ENCODE data around the gene PRSS50. TPM values are rescaled to one million over a fixed set of nuclear protein-coding genes. Genes with fewer than 3 reads are reported as not detected.
"Not testable (repeated sequence)": the region's sequence is repeated elsewhere in the genome, so short reads cannot be mapped to it uniquely, and the experiment has no call there.

The PRSS50 gene
- total RNA-seq, 6 experiments from 2014 or later: 0.07 to 0.42 (median 0.13) TPM; not detected in 2

DNA sequence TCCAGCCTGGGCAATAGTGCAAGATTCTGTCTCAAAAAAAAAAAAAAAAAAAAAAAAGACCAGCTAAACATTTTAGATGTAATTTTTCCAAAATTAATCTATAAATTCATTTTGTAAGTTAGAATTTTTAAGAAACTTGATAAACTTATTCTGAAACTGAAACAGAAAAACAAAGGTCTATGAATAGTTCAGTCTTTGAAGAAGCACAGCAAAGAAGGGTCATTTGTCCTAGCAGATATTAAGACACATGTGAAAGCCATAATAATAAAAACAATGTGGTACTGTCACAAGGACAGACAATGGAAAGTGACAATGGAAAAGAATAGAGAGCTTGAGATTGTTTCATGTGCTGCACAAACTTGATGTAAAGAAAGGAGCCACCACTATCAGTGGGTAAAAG, 29.0 kb upstream of the PRSS50 start:
- Histone ChIP-seq H3K27ac (no peak overlapping the region), H3K4me1 (no peaks in the 10 kb centered on the region), H3K36me3 (no peaks in the 10 kb centered on the region), H3K4me3 (no peak overlapping the region), H3K27me3 (no peaks in the 10 kb centered on the region), H3K9me3 (no peaks in the 10 kb centered on the region)
- ATAC-seq: no peak
- no peak for DNase-seq
- TF ChIP-seq CTCF (IDR thresholded peaks at IDR 0.05) (no peak), POLR2A (IDR thresholded peaks at IDR 0.05) (no peak)
- intact Hi-C loops (cut with DNase I): no loop called here

- Histone ChIP-seq H3K27ac (no peak overlapping the region), H3K9me3 (no peaks in the 10 kb centered on the region), H3K4me3 (no peak overlapping the region), H3K36me3 (no peaks in the 10 kb centered on the region), H3K27me3 (no peaks in the 10 kb centered on the region), H3K4me1 (no peaks in the 10 kb centered on the region)
- 78% methylated on average over 6 of the region's 12 CpGs for WGBS (ENCODE audit: insufficient coverage, low coverage, low lambda C conversion rate, missing lambda C conversion rate)
- TF ChIP-seq POLR2A (IDR thresholded peaks at IDR 0.05) (no peak), CTCF (IDR thresholded peaks at IDR 0.05) (no peak)
- DNase-seq (no peak), ATAC-seq (peak in 1 of 4 donors; percentile 19)
- intact Hi-C loops (cut with DNase I): no loop called here
Observed at GRCh38 chr3:46742992-46743585, 25.4 kb upstream of the PRSS50 start.

DNA sequence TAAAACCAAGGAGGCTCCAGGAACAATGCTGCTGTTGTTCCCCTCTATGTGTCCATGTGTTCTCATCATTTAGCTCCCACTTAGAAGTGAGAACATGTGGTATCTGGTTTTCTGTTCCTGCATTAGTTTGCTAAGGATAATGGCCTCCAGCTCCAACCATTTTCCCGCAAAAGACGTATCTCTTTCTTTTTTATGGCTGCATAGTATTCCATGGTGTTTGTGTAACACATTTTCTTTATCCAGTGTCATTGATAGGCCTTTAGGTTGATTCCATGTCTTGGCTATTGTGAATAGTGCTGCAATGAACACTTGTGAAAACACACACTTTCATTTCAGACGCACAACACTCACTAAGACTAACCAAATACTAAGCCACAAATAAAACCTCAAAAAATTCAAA, 21.9 kb upstream of the PRSS50 start:
- H3K9me3 ChIP-seq; ATAC-seq; H3K4me3 ChIP-seq; DNase-seq; H3K27me3 ChIP-seq; H3K27ac ChIP-seq; intact Hi-C loops (cut with DNase I); H3K4me1 ChIP-seq; H3K36me3 ChIP-seq: not testable (repeated sequence)
- 91% methylated on average over 3 of the region's 3 CpGs for WGBS (ENCODE audit: insufficient coverage, low coverage, low lambda C conversion rate, missing lambda C conversion rate)

- H3K27ac ChIP-seq: no peak overlapping the region
- H3K4me3 ChIP-seq: no peak overlapping the region
- DNase-seq: no peak
- no peaks in the 10 kb centered on the region for H3K27me3 ChIP-seq
- no peaks in the 10 kb centered on the region for H3K4me1 ChIP-seq
- intact Hi-C loops (cut with DNase I): no loop called here
- no peaks in the 10 kb centered on the region for H3K36me3 ChIP-seq
- no peak for ATAC-seq
- H3K9me3 ChIP-seq: no peaks in the 10 kb centered on the region
- TF ChIP-seq POLR2A (IDR thresholded peaks at IDR 0.05) (no peak), CTCF (IDR thresholded peaks at IDR 0.05) (no peak)
- WGBS (ENCODE audit: insufficient coverage, low coverage, low lambda C conversion rate, missing lambda C conversion rate): 40% methylated on average over 3 of the region's 4 CpGs
Observed at GRCh38 chr3:46737329-46737731, 19.7 kb upstream of the PRSS50 start.

- no peak for DNase-seq
Observed at GRCh38 chr3:46736006-46736872, 18.6 kb upstream of the PRSS50 start.

More at GRCh38 chr3:46736006-46736872, 18.6 kb upstream of the PRSS50 start:
- no peaks in the 10 kb centered on the region for H3K9me3 ChIP-seq
- TF ChIP-seq POLR2A (IDR thresholded peaks at IDR 0.05) (no peak), CTCF (IDR thresholded peaks at IDR 0.05) (no peak)
- no peak overlapping the region for H3K4me3 ChIP-seq
- H3K4me1 ChIP-seq: no peaks in the 10 kb centered on the region
- no peaks in the 10 kb centered on the region for H3K27me3 ChIP-seq
- no peak for ATAC-seq
- 82% methylated on average over 6 of the region's 20 CpGs for WGBS (ENCODE audit: insufficient coverage, low coverage, low lambda C conversion rate, missing lambda C conversion rate)
- H3K36me3 ChIP-seq: no peaks in the 10 kb centered on the region
- H3K27ac ChIP-seq: no peak overlapping the region
- intact Hi-C loops (cut with DNase I): no loop called here

Data from right lobe of liver (tissue), 6 donors.